SK-N-DZ (cell line): Measurements from ENCODE around the gene DYNC1H1.

Experiments
- DNase-seq: peaks from one replicate; pipeline ENCODE4 v3.0.0-alpha.2; 2015; ENCODE audit warnings: low spot score
- small RNA-seq, 2 experiments: library from RNA; depleted of rRNA; stranded (forward); fragments of <200 nt; gene quantifications; one replicate each; pipeline ENCODE3, GENCODE V24; 2014

DYNC1H1 gene

DNA sequence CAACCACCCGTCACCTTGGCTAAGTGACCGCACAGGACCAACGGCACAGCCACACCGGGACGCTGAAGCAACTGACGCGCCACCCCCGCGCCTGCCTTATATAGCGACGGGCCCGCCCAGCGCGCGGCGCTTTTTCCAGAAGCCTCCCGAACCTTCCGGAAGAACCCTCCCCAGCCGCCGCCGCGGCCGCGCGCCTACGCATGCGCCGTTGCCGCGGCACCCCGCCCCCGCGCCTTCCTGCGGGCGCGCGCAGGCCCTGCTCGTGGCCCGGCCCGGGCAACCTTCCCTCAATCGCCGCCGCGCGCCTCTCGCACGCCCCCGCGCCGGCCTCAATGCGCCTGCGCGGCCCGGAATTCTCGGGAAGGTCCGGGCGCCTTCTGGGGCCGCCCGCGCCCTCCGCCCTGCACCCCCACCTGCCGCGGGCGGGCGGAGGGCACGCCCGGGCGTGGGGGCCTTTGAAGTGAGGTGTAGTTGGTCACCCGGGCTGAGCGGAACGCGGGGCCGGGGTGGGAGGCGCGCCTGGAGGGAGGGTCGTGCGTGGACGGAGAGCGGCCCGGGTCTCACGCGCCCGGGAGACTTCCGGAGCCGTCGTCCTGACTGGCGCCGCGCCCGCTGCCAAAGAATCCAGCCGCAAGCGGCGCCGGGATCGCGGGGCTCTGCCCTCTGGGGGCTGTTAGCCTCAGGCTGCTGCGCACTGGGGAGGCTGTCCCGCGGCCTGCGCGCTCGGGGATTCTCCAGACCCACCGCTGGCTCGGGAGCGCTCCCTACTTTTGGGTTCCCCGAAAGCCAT is 122.8 kb downstream of the DYNC1H1 start, which contains the start of gene HSP90AA1:
TSS of gene HSP90AA1 (minus strand) at position 73 of the 790 bp plus-strand sequence. CDS start 666 bp downstream, outside the sequence.
- DNase-seq, result peak; percentile 81

DNA sequence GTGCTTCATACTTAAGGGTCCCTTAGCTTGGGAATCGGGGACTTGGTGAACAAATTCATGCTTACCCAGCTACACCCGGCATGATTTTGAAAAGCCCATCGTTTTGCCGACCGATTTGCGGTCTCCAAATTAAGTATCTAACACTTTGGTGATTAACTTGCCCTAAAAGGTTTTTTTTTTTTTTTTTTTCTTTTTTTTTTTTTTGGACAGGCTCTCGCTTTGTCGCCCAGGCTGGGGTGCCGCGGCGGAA is 123.3 kb downstream of the DYNC1H1 start:
- no peak for DNase-seq

DNA sequence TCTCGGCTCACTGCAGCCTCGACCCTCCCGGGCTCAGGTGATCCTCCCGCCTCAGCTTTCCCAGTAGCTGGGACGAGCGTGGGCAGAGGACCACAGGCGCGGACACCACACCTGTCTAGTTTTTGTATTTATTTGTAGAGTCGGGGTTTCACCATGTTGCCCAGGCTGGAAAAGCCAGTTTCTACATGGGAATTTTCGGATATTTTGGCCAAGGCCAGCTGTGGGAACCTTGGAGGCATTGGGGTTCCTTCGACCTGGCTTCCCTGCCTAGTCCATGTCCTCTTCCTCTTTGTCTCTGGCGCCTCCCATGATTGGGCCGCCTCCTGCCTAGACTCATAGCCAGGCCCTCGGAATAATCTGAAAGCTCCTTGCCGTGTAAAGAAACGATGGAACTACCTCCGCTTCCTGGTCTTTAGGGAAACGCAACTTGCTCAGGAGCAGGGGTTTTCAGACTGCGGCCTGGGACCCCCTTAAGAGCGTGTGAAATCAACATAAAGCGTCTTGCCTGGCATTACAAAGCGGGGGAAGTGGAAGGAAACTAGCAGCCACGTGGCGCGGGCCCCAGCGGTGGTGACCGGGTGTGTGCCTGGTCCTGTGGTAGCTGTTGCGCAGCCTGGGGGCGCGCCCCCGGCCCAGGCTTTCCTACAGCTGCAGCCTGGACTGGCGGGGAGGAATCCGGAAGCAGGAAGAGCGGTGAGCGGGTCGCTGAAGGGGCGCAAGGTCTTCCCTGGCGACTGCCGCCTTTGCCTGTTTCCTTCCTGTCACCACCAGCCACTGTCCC is 123.8 kb downstream of the DYNC1H1 start:
- DNase-seq, result no peak

DNA sequence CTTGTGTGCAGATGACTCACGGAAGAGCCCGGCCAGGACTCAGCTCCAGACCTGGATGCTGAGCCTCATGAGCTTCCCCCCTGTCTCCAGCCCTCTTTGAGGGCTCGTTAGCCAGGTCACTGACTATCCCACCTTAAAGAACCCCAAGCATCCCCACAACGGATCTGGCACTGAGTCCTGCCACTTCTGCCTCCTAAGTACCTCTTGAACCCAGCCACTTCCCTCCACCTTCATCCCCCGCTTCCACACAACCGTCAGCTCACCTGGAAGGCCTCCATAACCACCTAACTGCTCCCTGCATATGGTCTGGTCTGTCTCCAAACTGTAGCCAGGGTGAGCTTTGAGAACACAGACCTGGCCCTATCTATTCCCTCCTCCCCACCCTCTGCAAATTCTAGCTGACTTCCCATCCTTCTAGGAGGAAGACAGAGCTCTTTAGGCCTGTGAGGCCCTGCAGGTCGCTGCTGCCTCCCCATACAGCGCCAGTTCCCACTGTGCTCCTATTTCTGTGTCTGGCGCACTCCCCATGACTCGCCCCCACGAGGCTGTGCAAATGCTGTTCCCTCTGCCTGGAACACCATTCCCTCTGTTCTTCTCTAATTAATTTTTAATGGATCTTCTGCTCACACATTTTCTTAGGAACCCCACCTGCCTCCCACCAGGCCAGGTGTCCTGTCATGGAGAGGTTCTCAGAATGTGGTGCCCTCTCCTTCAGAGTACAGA is 125.4 kb downstream of the DYNC1H1 start:
- DNase-seq, result no peak

GRCh38 chr14:102090713-102091112 is 126.3 kb downstream of the DYNC1H1 start:
- DNase-seq, result no peak

DNA sequence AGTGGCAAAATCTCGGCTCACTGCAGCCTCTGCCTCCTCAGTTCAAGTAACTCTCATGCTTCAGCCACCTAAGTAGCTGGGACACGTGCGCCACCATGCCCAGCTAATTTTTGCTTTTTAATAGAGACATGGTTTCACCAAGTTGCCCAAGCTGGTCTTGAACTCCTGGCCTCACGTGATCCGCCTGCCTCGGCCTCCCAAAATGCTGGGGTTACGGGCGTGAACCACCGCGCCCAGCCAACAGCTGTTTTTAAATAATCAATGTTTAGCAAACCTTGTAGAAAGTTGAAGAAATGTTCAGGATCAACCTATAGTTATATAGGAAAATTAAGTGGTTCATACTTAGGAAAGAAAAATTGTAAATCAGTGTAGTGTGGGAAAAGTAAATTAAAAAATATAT is 128.4 kb downstream of the DYNC1H1 start:
- no peak for DNase-seq

DNA sequence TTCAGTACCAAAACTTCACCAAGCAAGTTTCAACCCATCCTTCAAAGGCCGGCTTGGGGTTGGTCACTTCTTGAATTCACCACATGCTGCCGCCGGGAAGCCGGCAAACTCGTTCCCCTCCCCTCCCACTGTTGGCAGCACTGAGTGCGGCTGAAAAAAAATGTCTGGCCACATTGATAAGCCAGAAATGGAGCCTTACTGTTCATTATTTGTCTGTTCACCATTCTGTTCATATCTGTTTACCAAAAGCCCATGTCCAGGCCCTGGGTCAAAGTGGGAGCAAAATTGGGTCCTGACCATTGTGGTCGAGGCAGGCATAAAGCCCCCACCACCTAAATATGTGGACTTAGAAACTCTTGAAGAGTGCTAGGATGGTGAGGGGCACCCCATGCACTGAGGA is 129.7 kb downstream of the DYNC1H1 start:
- DNase-seq, result no peak

DNA sequence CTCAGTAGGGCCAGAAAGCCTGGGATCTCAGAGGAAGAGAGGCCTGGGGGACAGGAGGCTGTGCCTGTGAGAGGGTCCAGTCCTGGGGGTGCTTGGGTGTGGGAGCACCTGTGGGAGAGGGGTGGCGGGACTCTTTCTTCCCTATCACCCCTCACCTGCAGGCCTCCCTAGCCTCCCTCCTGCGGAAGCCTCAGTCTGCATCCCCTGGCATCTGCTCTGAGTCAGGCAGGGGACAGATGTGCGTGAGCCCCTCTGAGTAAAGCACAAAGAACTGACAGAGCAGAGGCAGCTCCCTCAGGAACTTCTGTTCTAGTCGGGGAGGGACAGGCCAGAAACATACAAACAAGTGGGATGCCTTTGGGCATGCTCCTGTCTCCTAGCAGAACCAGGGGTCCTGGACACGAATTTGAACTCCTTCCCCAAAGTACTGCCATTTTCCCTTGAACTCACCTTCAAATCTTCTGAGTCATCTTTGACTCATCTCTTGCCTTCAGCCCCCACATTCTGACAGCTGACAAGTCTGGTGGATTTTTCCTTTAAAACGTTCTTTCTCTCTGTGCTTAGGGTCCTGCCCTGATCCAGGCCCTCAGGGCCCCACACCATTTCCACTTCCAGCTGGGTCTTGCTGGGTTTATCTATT is 131.0 kb downstream of the DYNC1H1 start:
- DNase-seq, result no peak

- no peak for DNase-seq
Measured at GRCh38 chr14:102095871-102096568, 131.6 kb downstream of the DYNC1H1 start.

DNA sequence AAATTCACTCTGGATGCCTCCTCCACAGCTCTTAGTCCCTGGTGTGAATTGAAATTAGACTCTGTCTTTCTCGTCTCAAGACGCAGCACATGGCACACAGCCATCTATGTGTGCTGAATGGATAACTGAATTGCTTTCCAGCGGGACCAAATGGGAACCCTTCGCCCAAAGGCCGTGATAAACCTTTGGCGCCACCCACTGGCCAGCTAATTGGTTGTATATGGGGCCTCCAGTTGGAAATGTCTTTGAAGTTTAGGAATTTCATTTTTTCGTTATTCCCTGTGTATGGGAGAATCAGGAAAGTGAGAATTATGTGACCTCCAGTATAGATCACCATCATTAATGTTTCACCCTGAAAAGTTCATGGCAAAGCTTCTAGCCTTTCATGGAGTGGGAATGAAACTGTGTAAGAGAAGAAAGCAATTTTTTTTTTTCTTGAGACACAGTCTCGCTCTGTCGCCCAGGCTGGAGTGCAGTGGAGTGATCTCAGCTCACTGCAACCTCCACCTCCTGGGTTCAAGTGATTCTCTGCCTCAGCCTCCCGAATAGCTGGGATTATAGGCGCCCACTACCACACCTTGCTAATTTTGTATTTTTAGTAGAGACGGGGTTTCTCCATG is 132.3 kb downstream of the DYNC1H1 start:
- peak; percentile 59 for DNase-seq

GRCh38 chr14:102097441-102098135 is 133.2 kb downstream of the DYNC1H1 start:
- DNase-seq, result no peak

DNA sequence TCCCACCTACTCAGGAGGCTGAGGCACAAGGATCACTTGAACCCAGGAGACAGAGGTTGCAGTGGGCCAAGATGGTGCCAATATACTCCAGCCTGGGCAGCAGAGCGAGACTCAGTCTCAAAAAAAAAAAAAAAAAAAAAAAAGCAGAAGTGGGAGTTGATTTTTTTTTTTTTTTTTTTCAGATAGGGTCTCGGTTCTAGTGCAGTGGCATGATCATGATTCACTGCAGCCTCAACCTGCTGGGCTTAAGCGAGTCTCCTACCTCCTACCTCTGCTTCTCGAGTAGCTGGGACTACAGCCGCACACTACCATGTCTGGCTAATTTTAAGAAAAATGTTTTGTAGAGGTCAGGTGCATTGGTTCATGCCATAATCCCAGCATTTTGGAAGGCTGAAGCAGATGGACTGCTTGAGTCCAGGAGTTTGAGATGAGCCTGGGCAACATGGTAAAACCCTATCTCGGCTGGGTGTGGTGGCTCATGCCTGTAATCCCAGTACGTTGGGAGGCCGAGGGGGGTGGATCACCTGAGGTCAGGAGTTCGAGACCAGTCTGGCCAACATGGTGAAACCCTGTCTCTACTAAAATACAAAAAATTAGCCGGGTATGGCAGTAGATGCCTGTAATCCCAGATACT is 138.8 kb downstream of the DYNC1H1 start:
- no peak for DNase-seq

- no peak for DNase-seq
Measured at GRCh38 chr14:102105369-102105768, 141.0 kb downstream of the DYNC1H1 start.

Small RNA genes lying within 50 kb of the gene (small RNA-seq; reads per million reads assigned to genes)
- gene AL118558.2 (0 reads per million in 2 experiments), gene RN7SL472P (0.03 to 0.40 reads per million in 2 experiments)
